Osteocyte (in vitro differentiated cells): ENCODE measurements around the gene HTATIP2. TPM values are rescaled to one million over a fixed set of nuclear protein-coding genes. Genes with fewer than 3 reads are reported as not detected.

Experiments
- DNase-seq: peaks from one replicate; pipeline ENCODE4 v3.0.0; 2021; ENCODE audit warnings: mixed read lengths; ENCODE audit not compliant: unreplicated experiment; ENCODE audit errors: extremely low spot score
- H3K27ac Mint-ChIP-seq: one replicate; pipeline ENCODE4 v1.8.0; 2021; ENCODE audit warnings: mild to moderate bottlenecking, mixed read lengths; ENCODE audit not compliant: unreplicated experiment
- H3K27me3 Mint-ChIP-seq: one replicate; pipeline ENCODE4 v1.8.0; 2021; ENCODE audit warnings: mixed read lengths; ENCODE audit not compliant: unreplicated experiment
- H3K36me3 Mint-ChIP-seq: one replicate; pipeline ENCODE4 v1.8.0; 2021; ENCODE audit warnings: mixed read lengths; ENCODE audit not compliant: unreplicated experiment
- H3K4me1 Mint-ChIP-seq: one replicate; pipeline ENCODE4 v1.8.0; 2021; ENCODE audit warnings: mixed read lengths; ENCODE audit not compliant: unreplicated experiment
- H3K4me3 Mint-ChIP-seq: one replicate; pipeline ENCODE4 v1.8.0; 2021; ENCODE audit warnings: mild to moderate bottlenecking, moderate library complexity, mixed read lengths; ENCODE audit not compliant: unreplicated experiment
- H3K9me3 Mint-ChIP-seq: one replicate; pipeline ENCODE4 v1.8.0; 2021; ENCODE audit warnings: mixed read lengths; ENCODE audit not compliant: unreplicated experiment
- CTCF ChIP-seq: fragments of 200-600 bp; sonication (generic); IDR thresholded peaks from 2 replicates; pipeline ENCODE4 v1.5.0; 2021; ENCODE audit warnings: antibody characterized with exemption, mild to moderate bottlenecking, moderate library complexity
- long read RNA-seq: library from polyadenylated mRNA; unstranded; transcript quantifications from one replicate; pipeline ENCODE4 v2.0.0, GENCODE V29; 2021
- total RNA-seq: library from RNA; stranded (reverse); gene quantifications from 2 replicates; pipeline ENCODE4 v1.2.1, GENCODE V29; 2021

HTATIP2 gene
- 19.9 and 24.2 TPM in 2 replicates for total RNA-seq
- long read RNA-seq, transcript HTATIP2-203 (6 exons, 967 nt), result minor isoform, 11 of 126 reads
- long read RNA-seq, transcript HTATIP2-202 (6 exons, 886 nt), result minor isoform, 37 of 126 reads
- long read RNA-seq, transcript HTATIP2-201 (6 exons, 1,477 nt), result major isoform, 51 of 126 reads
- long read RNA-seq, transcript HTATIP2-204 (5 exons, 1,748 nt), result minor isoform, 24 of 126 reads
- long read RNA-seq, partial matches to known transcripts, result 0 of 126 reads
- long read RNA-seq, other reads (novel, unspliced or antisense), result 2 of 126 reads

DNA sequence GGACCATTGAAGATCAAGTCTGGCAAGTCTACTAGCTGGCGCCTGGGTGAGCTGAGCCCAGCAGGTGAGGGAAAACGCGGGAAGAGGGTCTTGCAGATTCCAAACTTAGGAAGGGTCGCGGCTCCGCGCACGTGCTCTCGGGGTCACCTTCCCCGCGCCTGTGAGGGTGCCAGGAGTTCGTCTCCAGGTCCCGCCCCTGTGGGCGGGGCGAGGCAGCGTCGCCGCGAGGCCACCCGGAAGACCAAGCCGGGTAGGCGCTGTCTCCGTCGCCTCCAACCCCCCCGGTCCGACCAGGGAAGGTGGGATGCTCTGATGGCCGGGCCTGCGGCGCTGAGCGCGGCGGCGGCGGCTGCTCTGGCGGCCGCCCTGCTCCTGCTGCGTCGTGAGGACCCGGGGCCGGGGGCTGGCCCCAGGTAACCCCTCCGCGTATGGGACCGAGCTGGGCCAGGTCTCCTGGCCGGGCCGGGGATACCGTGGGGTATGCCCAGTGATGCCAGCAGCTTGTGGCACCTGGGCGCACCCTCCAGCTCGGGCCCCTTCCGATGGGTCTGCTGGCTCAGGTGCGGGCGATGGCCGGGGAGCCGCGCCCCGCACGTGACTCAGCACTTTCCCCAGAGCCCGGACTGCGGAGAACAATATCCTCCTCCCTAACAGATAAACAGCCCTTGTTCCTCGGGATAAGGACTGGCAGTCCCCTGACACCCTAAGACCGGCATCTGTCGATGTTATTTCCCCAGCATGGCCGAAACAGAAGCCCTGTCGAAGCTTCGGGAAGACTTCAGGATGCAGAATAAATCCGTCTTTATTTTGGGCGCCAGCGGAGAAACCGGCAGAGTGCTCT, at the start of gene HTATIP2:
Gene HTATIP2 (plus strand): TSS at position 215 of the 841 bp plus-strand sequence. CDS start 524 bp downstream, at position 739.
- peak within 1 kb of the TSS; percentile 73 for H3K27ac Mint-ChIP-seq
- peak within 1 kb of the TSS; percentile 75 for H3K4me3 Mint-ChIP-seq
- peaks cover under 1% of the 10 kb centered on the region for H3K27me3 Mint-ChIP-seq
- DNase-seq, result no peak
- H3K9me3 Mint-ChIP-seq, result peaks cover 4% of the 10 kb centered on the region
- TF ChIP-seq CTCF, result no peak
- no peaks in the 10 kb centered on the region for H3K36me3 Mint-ChIP-seq
- peaks cover 46% of the 10 kb centered on the region for H3K4me1 Mint-ChIP-seq

DNA sequence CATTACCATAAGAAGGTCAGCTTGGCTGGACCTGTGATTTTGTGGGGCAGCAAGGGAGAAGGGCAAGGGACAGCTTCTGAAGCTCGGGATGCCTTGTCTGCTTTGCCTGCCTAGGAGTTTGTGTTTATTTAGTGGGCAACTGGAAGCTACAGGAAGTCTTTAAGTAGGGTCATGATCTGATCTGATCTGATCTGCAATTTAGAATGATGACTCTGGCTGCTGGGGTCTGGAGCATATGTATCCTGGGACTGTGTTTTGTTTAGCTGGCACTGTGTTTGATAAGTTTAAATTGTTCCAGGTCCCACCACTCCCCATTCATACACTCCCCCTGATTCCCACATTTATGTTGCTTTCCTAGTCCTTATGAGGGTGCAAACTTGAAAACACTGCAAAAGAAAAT, 47.7 kb upstream of the HTATIP2 start:
- no peaks in the 10 kb centered on the region for H3K36me3 Mint-ChIP-seq
- DNase-seq, result no peak
- H3K4me3 Mint-ChIP-seq, result no peak overlapping the region
- no peak overlapping the region for H3K27ac Mint-ChIP-seq
- peaks cover 43% of the 10 kb centered on the region for H3K27me3 Mint-ChIP-seq
- H3K4me1 Mint-ChIP-seq, result no peaks in the 10 kb centered on the region
- TF ChIP-seq CTCF, result no peak
- H3K9me3 Mint-ChIP-seq, result no peaks in the 10 kb centered on the region

GRCh38 chr11:20321177-20321576, 42.3 kb upstream of the HTATIP2 start:
- H3K4me1 Mint-ChIP-seq, result no peaks in the 10 kb centered on the region
- H3K9me3 Mint-ChIP-seq, result no peaks in the 10 kb centered on the region
- TF ChIP-seq CTCF, result no peak
- H3K36me3 Mint-ChIP-seq, result no peaks in the 10 kb centered on the region
- no peak overlapping the region for H3K4me3 Mint-ChIP-seq
- no peak overlapping the region for H3K27ac Mint-ChIP-seq
- peaks cover 53% of the 10 kb centered on the region for H3K27me3 Mint-ChIP-seq
- no peak for DNase-seq

GRCh38 chr11:20327377-20327935, 36.1 kb upstream of the HTATIP2 start:
- Mint-ChIP-seq H3K36me3 (no peaks in the 10 kb centered on the region), H3K27ac (no peak overlapping the region), H3K9me3 (no peaks in the 10 kb centered on the region), H3K4me1 (no peaks in the 10 kb centered on the region), H3K27me3 (peaks cover 62% of the 10 kb centered on the region), H3K4me3 (no peak overlapping the region)
- no peak for TF ChIP-seq CTCF
- no peak for DNase-seq

DNA sequence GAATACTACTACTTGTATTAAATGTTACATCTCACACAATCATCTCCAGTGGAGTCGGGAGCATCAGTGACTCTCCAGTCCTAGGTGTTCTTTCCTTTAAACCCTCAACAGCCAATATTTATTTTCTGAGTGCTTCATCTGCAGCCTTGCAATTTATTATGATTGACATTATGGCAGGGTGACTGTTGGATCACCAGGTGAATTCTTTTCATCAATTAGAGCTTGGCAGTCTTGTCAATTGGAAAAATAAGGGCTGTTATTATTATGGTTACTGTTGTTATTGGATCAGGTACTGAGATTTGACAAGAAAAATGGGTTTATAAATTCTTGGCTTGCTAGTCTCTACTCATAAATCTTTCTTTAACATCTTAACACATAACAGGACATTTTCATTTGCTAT, 27.5 kb upstream of the HTATIP2 start:
- no peak overlapping the region for H3K27ac Mint-ChIP-seq
- H3K4me1 Mint-ChIP-seq, result no peaks in the 10 kb centered on the region
- no peak overlapping the region for H3K4me3 Mint-ChIP-seq
- no peaks in the 10 kb centered on the region for H3K9me3 Mint-ChIP-seq
- H3K27me3 Mint-ChIP-seq, result peaks cover 83% of the 10 kb centered on the region
- no peak for TF ChIP-seq CTCF
- H3K36me3 Mint-ChIP-seq, result no peaks in the 10 kb centered on the region
- DNase-seq, result no peak
